Measurements from ENCODE around the gene CERS6.

Gene CERS6

DNA sequence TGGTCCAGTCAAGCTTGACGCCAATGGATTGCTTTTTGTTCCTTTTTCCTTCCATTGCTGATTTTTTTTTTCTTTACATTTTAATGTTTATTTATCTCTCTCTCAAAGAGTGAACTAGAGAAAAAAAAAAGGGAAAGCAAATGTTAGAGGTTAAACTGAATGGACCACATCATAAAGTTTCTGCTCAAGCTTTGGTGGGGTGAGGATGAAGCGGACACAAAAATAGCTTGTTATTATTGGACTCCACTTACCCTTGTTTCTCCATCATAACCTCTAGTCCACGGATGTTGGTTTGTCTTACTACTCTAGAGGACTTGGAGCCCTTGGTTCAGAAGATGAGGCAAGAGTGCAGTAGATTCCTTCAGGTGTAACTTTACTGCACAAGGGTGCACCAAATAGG lies 27.6 kb upstream of the CERS6 start:
- Histone ChIP-seq H3K27ac (ENCODE audit: extremely low read depth, low read depth, low read length) (no peak overlapping the region), H3K36me3 (ENCODE audit: control insufficient read depth in 2 of 2, insufficient read depth in 1 of 2, low read length in 2 of 2) (no peaks in the 10 kb centered on the region), H3K4me3 (ENCODE audit: low read depth, low read length) (no peak overlapping the region), H3K9me3 (ENCODE audit: control insufficient read depth, insufficient read depth, low read depth, low read length) (no peaks in the 10 kb centered on the region), H3K4me1 (ENCODE audit: control insufficient read depth, insufficient read depth, low read length) (no peaks in the 10 kb centered on the region)
- POLR2A ChIA-PET: interaction anchor here (0.6 kb wide), 1 partner anchor 909 kb away, joined by 3 read pairs; no protein-coding TSS in a partner anchor
- CTCF ChIA-PET: no interaction called here
- TF ChIP-seq MYNN (tag by site-specific recombination; IDR thresholded peaks at IDR 0.05; ENCODE audit: borderline replicate concordance) (no peak), ZNF114 (tag by site-specific recombination; IDR thresholded peaks at IDR 0.05) (no peak), ZNF610 (tag by site-specific recombination; IDR thresholded peaks at IDR 0.05; ENCODE audit: borderline replicate concordance) (no peak), ZNF548 (tag by site-specific recombination; IDR thresholded peaks at IDR 0.05) (no peak), ZNF792 (tag by site-specific recombination; IDR thresholded peaks at IDR 0.05) (no peak), ZNF394 (tag by site-specific recombination; IDR thresholded peaks at IDR 0.05; ENCODE audit: borderline replicate concordance) (no peak), ZSCAN30 (tag by site-specific recombination; IDR thresholded peaks at IDR 0.05) (no peak), ZFP3 (tag by site-specific recombination; IDR thresholded peaks at IDR 0.05; ENCODE audit: low read depth) (no peak)
- TF ChIP-seq, protein P1, sequence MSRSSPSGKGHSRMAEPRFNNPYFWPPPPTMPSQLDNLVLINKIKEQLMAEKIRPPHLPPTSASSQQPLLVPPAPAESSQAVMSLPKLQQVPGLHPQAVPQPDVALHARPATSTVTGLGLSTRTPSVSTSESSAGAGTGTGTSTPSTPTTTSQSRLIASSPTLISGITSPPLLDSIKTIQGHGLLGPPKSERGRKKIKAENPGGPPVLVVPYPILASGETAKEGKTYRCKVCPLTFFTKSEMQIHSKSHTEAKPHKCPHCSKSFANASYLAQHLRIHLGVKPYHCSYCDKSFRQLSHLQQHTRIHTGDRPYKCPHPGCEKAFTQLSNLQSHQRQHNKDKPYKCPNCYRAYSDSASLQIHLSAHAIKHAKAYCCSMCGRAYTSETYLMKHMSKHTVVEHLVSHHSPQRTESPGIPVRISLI (tag by site-specific recombination; IDR thresholded peaks at IDR 0.05): no peak
- TF ChIP-seq, protein P2, sequence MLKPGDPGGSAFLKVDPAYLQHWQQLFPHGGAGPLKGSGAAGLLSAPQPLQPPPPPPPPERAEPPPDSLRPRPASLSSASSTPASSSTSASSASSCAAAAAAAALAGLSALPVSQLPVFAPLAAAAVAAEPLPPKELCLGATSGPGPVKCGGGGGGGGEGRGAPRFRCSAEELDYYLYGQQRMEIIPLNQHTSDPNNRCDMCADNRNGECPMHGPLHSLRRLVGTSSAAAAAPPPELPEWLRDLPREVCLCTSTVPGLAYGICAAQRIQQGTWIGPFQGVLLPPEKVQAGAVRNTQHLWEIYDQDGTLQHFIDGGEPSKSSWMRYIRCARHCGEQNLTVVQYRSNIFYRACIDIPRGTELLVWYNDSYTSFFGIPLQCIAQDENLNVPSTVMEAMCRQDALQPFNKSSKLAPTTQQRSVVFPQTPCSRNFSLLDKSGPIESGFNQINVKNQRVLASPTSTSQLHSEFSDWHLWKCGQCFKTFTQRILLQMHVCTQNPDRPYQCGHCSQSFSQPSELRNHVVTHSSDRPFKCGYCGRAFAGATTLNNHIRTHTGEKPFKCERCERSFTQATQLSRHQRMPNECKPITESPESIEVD (tag by site-specific recombination; IDR thresholded peaks at IDR 0.05): no peak
- TF ChIP-seq, protein P3, sequence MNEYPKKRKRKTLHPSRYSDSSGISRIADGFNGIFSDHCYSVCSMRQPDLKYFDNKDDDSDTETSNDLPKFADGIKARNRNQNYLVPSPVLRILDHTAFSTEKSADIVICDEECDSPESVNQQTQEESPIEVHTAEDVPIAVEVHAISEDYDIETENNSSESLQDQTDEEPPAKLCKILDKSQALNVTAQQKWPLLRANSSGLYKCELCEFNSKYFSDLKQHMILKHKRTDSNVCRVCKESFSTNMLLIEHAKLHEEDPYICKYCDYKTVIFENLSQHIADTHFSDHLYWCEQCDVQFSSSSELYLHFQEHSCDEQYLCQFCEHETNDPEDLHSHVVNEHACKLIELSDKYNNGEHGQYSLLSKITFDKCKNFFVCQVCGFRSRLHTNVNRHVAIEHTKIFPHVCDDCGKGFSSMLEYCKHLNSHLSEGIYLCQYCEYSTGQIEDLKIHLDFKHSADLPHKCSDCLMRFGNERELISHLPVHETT (tag by site-specific recombination; IDR thresholded peaks at IDR 0.05): no peak
- TF ChIP-seq, protein P4, sequence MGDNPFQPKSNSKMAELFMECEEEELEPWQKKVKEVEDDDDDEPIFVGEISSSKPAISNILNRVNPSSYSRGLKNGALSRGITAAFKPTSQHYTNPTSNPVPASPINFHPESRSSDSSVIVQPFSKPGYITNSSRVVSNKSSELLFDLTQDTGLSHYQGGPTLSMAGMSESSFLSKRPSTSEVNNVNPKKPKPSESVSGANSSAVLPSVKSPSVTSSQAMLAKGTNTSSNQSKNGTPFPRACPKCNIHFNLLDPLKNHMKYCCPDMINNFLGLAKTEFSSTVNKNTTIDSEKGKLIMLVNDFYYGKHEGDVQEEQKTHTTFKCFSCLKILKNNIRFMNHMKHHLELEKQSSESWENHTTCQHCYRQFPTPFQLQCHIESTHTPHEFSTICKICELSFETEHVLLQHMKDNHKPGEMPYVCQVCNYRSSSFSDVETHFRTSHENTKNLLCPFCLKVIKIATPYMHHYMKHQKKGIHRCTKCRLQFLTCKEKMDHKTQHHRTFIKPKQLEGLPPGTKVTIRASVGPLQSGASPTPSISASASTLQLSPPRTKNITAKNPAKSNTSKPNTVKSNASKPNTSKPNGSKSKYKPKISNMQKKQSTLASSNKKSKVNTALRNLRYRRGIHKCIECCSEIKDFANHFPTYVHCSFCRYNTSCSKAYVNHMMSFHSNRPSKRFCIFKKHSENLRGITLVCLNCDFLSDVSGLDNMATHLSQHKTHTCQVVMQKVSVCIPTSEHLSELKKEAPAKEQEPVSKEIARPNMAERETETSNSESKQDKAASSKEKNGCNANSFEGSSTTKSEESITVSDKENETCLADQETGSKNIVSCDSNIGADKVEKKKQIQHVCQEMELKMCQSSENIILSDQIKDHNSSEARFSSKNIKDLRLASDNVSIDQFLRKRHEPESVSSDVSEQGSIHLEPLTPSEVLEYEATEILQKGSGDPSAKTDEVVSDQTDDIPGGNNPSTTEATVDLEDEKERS (tag by site-specific recombination; IDR thresholded peaks at IDR 0.05): no peak

DNA sequence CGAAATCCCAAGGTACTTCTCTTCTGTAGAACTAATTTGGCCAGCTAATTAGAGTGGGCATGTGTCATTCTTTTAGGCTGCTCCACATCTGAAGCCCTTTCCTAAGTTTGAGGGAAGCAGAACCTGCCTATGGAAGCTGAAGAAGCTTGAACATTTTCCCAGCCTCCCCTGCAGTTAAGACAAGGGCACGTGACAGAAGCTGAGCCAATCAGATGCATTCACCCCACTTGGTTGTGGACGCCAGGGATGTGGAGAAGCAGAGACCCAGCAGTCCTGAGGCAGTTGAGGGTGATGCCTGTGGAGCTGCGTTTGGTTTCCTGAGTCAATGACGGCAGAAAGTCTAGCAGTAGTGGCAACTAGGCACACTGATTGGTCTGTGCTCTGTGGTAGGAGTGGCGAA lies 26.1 kb upstream of the CERS6 start:
- H3K9me3 ChIP-seq (ENCODE audit: control insufficient read depth, insufficient read depth, low read depth, low read length): no peaks in the 10 kb centered on the region
- ChIA-PET CTCF (interaction anchor here (0.7 to 1.1 kb wide), 2 partner anchors 491 to 667 kb away, joined by 4 to 5 read pairs; no protein-coding TSS in a partner anchor), POLR2A (no interaction called here)
- no peak overlapping the region for H3K27ac ChIP-seq (ENCODE audit: extremely low read depth, low read depth, low read length)
- no peaks in the 10 kb centered on the region for H3K36me3 ChIP-seq (ENCODE audit: control insufficient read depth in 2 of 2, insufficient read depth in 1 of 2, low read length in 2 of 2)
- H3K4me1 ChIP-seq (ENCODE audit: control insufficient read depth, insufficient read depth, low read length): no peaks in the 10 kb centered on the region
- TF ChIP-seq BCL11B (tag by site-specific recombination; IDR thresholded peaks at IDR 0.05; ENCODE audit: low read depth) (no peak), ZNF571 (tag by site-specific recombination; IDR thresholded peaks at IDR 0.05) (no peak), SCRT2 (tag by site-specific recombination; IDR thresholded peaks at IDR 0.05) (no peak)
- H3K4me3 ChIP-seq (ENCODE audit: low read depth, low read length): no peak overlapping the region
